PC-3 (cell line): ENCODE data around the gene KCNK2. TPM values are rescaled to one million over a fixed set of nuclear protein-coding genes. Genes with fewer than 3 reads are reported as not detected.

Source experiments
- ATAC-seq: fragments of 200-7000 bp; cut with Tn5 transposase; 2 replicates; pipeline ENCODE4 v1.9.1; 2020; ENCODE audit warnings: mild to moderate bottlenecking, moderate library complexity
- BruUV-seq: library from RNA; stranded (reverse); fragments of 400-500 nt; replicated peaks from 2 replicates; lab custom pipeline; 2021; lab: Mats Ljungman, UMichigan
- CTCF ChIA-PET: fragments of 300-600 bp; sonication (Branson Sonifier 250); formaldehyde crosslinking; loops from one replicate; lab custom pipeline; 2022; ENCODE audit warnings: antibody characterized with exemption; lab: Charles Lee
- POLR2A ChIA-PET: fragments of 300-600 bp; sonication (Branson Sonifier 250); formaldehyde crosslinking; loops from one replicate; lab custom pipeline; 2022; ENCODE audit warnings: antibody characterized with exemption; ENCODE audit not compliant: unreplicated experiment; lab: Charles Lee
- DNase-seq: peaks from one replicate; pipeline ENCODE4 v3.0.0-alpha.2; 2015
- H2AFZ ChIP-seq: fragments of 300-600 bp; sonication (generic); 2 replicates; pipeline ENCODE4 v1.6.0; 2016; ENCODE audit warnings: antibody characterized with exemption, low read length
- H3F3A ChIP-seq: fragments of 300-600 bp; sonication (generic); one replicate; pipeline ENCODE4 v1.6.0; 2017; ENCODE audit warnings: antibody characterized with exemption, low read length, control low read depth, mild to moderate bottlenecking; ENCODE audit not compliant: unreplicated experiment
- H3K27ac ChIP-seq: fragments of 300-600 bp; sonication (generic); 2 replicates; pipeline ENCODE4 v1.5.1; 2016; ENCODE audit warnings: mild to moderate bottlenecking, low read length
- H3K27me3 ChIP-seq: fragments of 300-600 bp; sonication (generic); 2 replicates; pipeline ENCODE4 v1.6.1; 2016; ENCODE audit warnings: low read length, mixed read lengths
- H3K36me3 ChIP-seq: fragments of 300-600 bp; sonication (generic); 2 replicates; pipeline ENCODE4 v1.6.1; 2016; ENCODE audit warnings: low read depth, mixed run types, low read length, mixed read lengths
- H3K4me1 ChIP-seq: fragments of 300-600 bp; sonication (generic); 2 replicates; pipeline ENCODE4 v1.5.1; 2016; ENCODE audit warnings: low read length; ENCODE audit not compliant: insufficient read depth
- H3K4me2 ChIP-seq: fragments of 300-600 bp; sonication (generic); 2 replicates; pipeline ENCODE4 v1.6.0; 2016; ENCODE audit warnings: low read length
- H3K4me3 ChIP-seq: fragments of 300-600 bp; sonication (generic); 2 replicates; pipeline ENCODE4 v1.5.1; 2016; ENCODE audit warnings: mild to moderate bottlenecking, low read length, mixed read lengths
- H3K79me2 ChIP-seq: fragments of 300-600 bp; sonication (generic); 2 replicates; pipeline ENCODE4 v1.6.1; 2017; ENCODE audit warnings: low read length, mixed read lengths
- H3K9ac ChIP-seq: fragments of 300-600 bp; sonication (generic); 2 replicates; pipeline ENCODE4 v1.6.0; 2016; ENCODE audit warnings: mild to moderate bottlenecking, low read length
- H3K9me2 ChIP-seq: fragments of 300-600 bp; sonication (generic); replicated peaks from 2 replicates; pipeline ENCODE4 v1.6.1; 2016; ENCODE audit warnings: mixed run types, low read length, mixed read lengths
- H3K9me3 ChIP-seq: fragments of 300-600 bp; sonication (generic); 2 replicates; pipeline ENCODE4 v1.6.1; 2016; ENCODE audit warnings: low read length, mixed read lengths
- H4K20me1 ChIP-seq: fragments of 300-600 bp; sonication (generic); 2 replicates; pipeline ENCODE4 v1.6.1; 2016; ENCODE audit warnings: low read length, mixed read lengths
- CTCF ChIP-seq: fragments of 300-600 bp; sonication (generic); conservative IDR thresholded peaks from 2 replicates; pipeline ENCODE4 v1.5.1; 2017; ENCODE audit warnings: antibody characterized with exemption, low read depth, mild to moderate bottlenecking, low read length
- EZH2 ChIP-seq: fragments of 300-600 bp; sonication (generic); IDR thresholded peaks from one replicate; pipeline ENCODE4 v1.6.1; 2017; ENCODE audit warnings: antibody characterized with exemption, mild to moderate bottlenecking, low read length; ENCODE audit not compliant: unreplicated experiment
- EZH2phosphoT487 ChIP-seq: fragments of 300-600 bp; sonication (generic); IDR thresholded peaks from 2 replicates; pipeline ENCODE4 v1.6.1; 2018; ENCODE audit warnings: mild to moderate bottlenecking, antibody characterized with exemption, low read length, borderline replicate concordance
- intact Hi-C: fragments of 100-400 bp; cut with micrococcal nuclease; formaldehyde crosslinking; loops from 2 replicates; pipeline ENCODE4 v1.9.0; 2023
- total RNA-seq: library from RNA; depleted of rRNA; stranded (reverse); fragments of >200 nt; gene quantifications from 2 replicates; pipeline ENCODE4 v1.2.3, GENCODE V29; 2014

Gene KCNK2
- total RNA-seq, 1 experiment from 2014 or later, result not detected

- POLR2A ChIA-PET, result interaction anchor here (0.5 kb wide), 1 partner anchor 262 kb away, joined by 4 read pairs; no protein-coding TSS in a partner anchor
- Histone ChIP-seq H3K4me2 (no peak overlapping the region), H3K4me3 (no peak overlapping the region), H3K9ac (no peak overlapping the region), H3K79me2 (no peaks in the 10 kb centered on the region), H3K27ac (no peak overlapping the region), H3K4me1 (no peaks in the 10 kb centered on the region), H2AFZ (no peak overlapping the region), H3F3A (no peaks in the 10 kb centered on the region), H3K27me3 (no peaks in the 10 kb centered on the region), H3K36me3 (no peaks in the 10 kb centered on the region), H4K20me1 (no peaks in the 10 kb centered on the region), H3K9me3 (no peaks in the 10 kb centered on the region), H3K9me2 (no peaks in the 10 kb centered on the region)
- TF ChIP-seq EZH2 (no peak), CTCF (no peak), EZH2phosphoT487 (no peak)
- BruUV-seq, result no TSS peak
- ATAC-seq (0 out of 2 replicates have a peak, but pooled peaks have one; percentile 22), DNase-seq (peak; percentile 45)
- intact Hi-C loops, result no loop called here
- CTCF ChIA-PET, result no interaction called here
These were observed 27.1 kb upstream of the KCNK2 start for GRCh38 chr1:215055281-215055935.

GRCh38 chr1:215056584-215056983 lies 26.0 kb upstream of the KCNK2 start:
- H3K27me3 ChIP-seq, result no peaks in the 10 kb centered on the region
- intact Hi-C loops, result no loop called here
- ChIA-PET CTCF (no interaction called here), POLR2A (no interaction called here)
- no peaks in the 10 kb centered on the region for H3F3A ChIP-seq
- no peaks in the 10 kb centered on the region for H4K20me1 ChIP-seq
- H3K4me2 ChIP-seq, result no peak overlapping the region
- no TSS peak for BruUV-seq
- DNase-seq (peak; percentile 28), ATAC-seq (no peak; the same call in 1 of the 2 replicates)
- H3K4me3 ChIP-seq, result no peak overlapping the region
- no peaks in the 10 kb centered on the region for H3K9me2 ChIP-seq
- H3K27ac ChIP-seq, result no peak overlapping the region
- TF ChIP-seq EZH2 (no peak), CTCF (no peak), EZH2phosphoT487 (no peak)
- H3K79me2 ChIP-seq, result no peaks in the 10 kb centered on the region
- H3K36me3 ChIP-seq, result no peaks in the 10 kb centered on the region
- H3K9me3 ChIP-seq, result no peaks in the 10 kb centered on the region
- H3K4me1 ChIP-seq, result no peaks in the 10 kb centered on the region
- H3K9ac ChIP-seq, result no peak overlapping the region
- no peak overlapping the region for H2AFZ ChIP-seq

GRCh38 chr1:215059947-215060346 lies 22.6 kb upstream of the KCNK2 start:
- no peak overlapping the region for H3K4me3 ChIP-seq
- no peak overlapping the region for H3K4me2 ChIP-seq
- ChIA-PET CTCF (no interaction called here), POLR2A (no interaction called here)
- H3K79me2 ChIP-seq, result no peaks in the 10 kb centered on the region
- no peaks in the 10 kb centered on the region for H3K4me1 ChIP-seq
- intact Hi-C loops, result no loop called here
- no peaks in the 10 kb centered on the region for H4K20me1 ChIP-seq
- no peaks in the 10 kb centered on the region for H3K36me3 ChIP-seq
- DNase-seq (no peak), ATAC-seq (no peak)
- H2AFZ ChIP-seq, result no peak overlapping the region
- H3K9me2 ChIP-seq, result no peaks in the 10 kb centered on the region
- no TSS peak for BruUV-seq
- no peak for TF ChIP-seq EZH2
- no peak for TF ChIP-seq EZH2phosphoT487
- TF ChIP-seq CTCF, result no peak
- H3K9ac ChIP-seq, result no peak overlapping the region
- no peaks in the 10 kb centered on the region for H3K27me3 ChIP-seq
- no peaks in the 10 kb centered on the region for H3K9me3 ChIP-seq
- H3K27ac ChIP-seq, result no peak overlapping the region
- H3F3A ChIP-seq, result no peaks in the 10 kb centered on the region
